ENCODE results near the gene ST6GALNAC3. TPM values are rescaled to one million over a fixed set of nuclear protein-coding genes. Genes with fewer than 3 reads are reported as not detected.

ST6GALNAC3 gene
- total RNA-seq, 1 donor from 2014 or later, result 11.0 TPM

GRCh38 chr1:76496871-76497270, 422.3 kb downstream of the ST6GALNAC3 start:
- no peaks in the 10 kb centered on the region for H3K9me3 Mint-ChIP-seq (ENCODE audit: low read depth)
- no peak for TF ChIP-seq CTCF (IDR thresholded peaks at IDR 0.05; ENCODE audit: unreplicated experiment)
- H3K4me3 Mint-ChIP-seq (ENCODE audit: low read depth), result no peak overlapping the region
- no peaks in the 10 kb centered on the region for H3K36me3 Mint-ChIP-seq (ENCODE audit: insufficient read depth)
- no peak for DNase-seq (ENCODE audit: low spot score, unreplicated experiment)
- H3K27me3 Mint-ChIP-seq, result no peaks in the 10 kb centered on the region
- H3K4me1 Mint-ChIP-seq (ENCODE audit: low read depth), result peaks cover 14% of the 10 kb centered on the region
- H3K27ac Mint-ChIP-seq, result no peak overlapping the region

- no peak for TF ChIP-seq CTCF (IDR thresholded peaks at IDR 0.05; ENCODE audit: unreplicated experiment)
- H3K36me3 Mint-ChIP-seq (ENCODE audit: insufficient read depth), result no peaks in the 10 kb centered on the region
- H3K4me3 Mint-ChIP-seq (ENCODE audit: low read depth), result no peak overlapping the region
- H3K27me3 Mint-ChIP-seq, result no peaks in the 10 kb centered on the region
- peaks cover 16% of the 10 kb centered on the region for H3K4me1 Mint-ChIP-seq (ENCODE audit: low read depth)
- no peak for DNase-seq (ENCODE audit: low spot score, unreplicated experiment)
- no peaks in the 10 kb centered on the region for H3K9me3 Mint-ChIP-seq (ENCODE audit: low read depth)
- H3K27ac Mint-ChIP-seq, result no peak overlapping the region
Measured at GRCh38 chr1:76500116-76500515, 425.6 kb downstream of the ST6GALNAC3 start.

- no peak for DNase-seq (ENCODE audit: low spot score, unreplicated experiment)
- H3K27me3 Mint-ChIP-seq, result no peaks in the 10 kb centered on the region
- no peak overlapping the region for H3K4me3 Mint-ChIP-seq (ENCODE audit: low read depth)
- no peaks in the 10 kb centered on the region for H3K9me3 Mint-ChIP-seq (ENCODE audit: low read depth)
- H3K4me1 Mint-ChIP-seq (ENCODE audit: low read depth), result peaks cover 13% of the 10 kb centered on the region
- TF ChIP-seq CTCF (IDR thresholded peaks at IDR 0.05; ENCODE audit: unreplicated experiment), result no peak
- no peaks in the 10 kb centered on the region for H3K36me3 Mint-ChIP-seq (ENCODE audit: insufficient read depth)
- no peak overlapping the region for H3K27ac Mint-ChIP-seq
Measured at GRCh38 chr1:76501136-76501535, 426.6 kb downstream of the ST6GALNAC3 start.

- no peak overlapping the region for H3K4me3 Mint-ChIP-seq (ENCODE audit: low read depth)
- no peak for DNase-seq (ENCODE audit: low spot score, unreplicated experiment)
- peaks cover 17% of the 10 kb centered on the region for H3K4me1 Mint-ChIP-seq (ENCODE audit: low read depth)
- no peak for TF ChIP-seq CTCF (IDR thresholded peaks at IDR 0.05; ENCODE audit: unreplicated experiment)
- no peaks in the 10 kb centered on the region for H3K9me3 Mint-ChIP-seq (ENCODE audit: low read depth)
- no peaks in the 10 kb centered on the region for H3K36me3 Mint-ChIP-seq (ENCODE audit: insufficient read depth)
- no peaks in the 10 kb centered on the region for H3K27me3 Mint-ChIP-seq
- H3K27ac Mint-ChIP-seq, result peak overlapping the region; percentile 12
Measured at GRCh38 chr1:76501586-76502219, 427.2 kb downstream of the ST6GALNAC3 start.

- Mint-ChIP-seq H3K36me3 (ENCODE audit: insufficient read depth) (no peaks in the 10 kb centered on the region), H3K27me3 (no peaks in the 10 kb centered on the region), H3K4me3 (ENCODE audit: low read depth) (no peak overlapping the region), H3K4me1 (ENCODE audit: low read depth) (peaks cover 17% of the 10 kb centered on the region), H3K9me3 (ENCODE audit: low read depth) (no peaks in the 10 kb centered on the region), H3K27ac (no peak overlapping the region)
- no peak for TF ChIP-seq CTCF (IDR thresholded peaks at IDR 0.05; ENCODE audit: unreplicated experiment)
- DNase-seq (ENCODE audit: low spot score, unreplicated experiment), result no peak
Measured at GRCh38 chr1:76503100-76503499, 428.6 kb downstream of the ST6GALNAC3 start.
